Measurements from ENCODE around the gene CDH4.

DNA sequence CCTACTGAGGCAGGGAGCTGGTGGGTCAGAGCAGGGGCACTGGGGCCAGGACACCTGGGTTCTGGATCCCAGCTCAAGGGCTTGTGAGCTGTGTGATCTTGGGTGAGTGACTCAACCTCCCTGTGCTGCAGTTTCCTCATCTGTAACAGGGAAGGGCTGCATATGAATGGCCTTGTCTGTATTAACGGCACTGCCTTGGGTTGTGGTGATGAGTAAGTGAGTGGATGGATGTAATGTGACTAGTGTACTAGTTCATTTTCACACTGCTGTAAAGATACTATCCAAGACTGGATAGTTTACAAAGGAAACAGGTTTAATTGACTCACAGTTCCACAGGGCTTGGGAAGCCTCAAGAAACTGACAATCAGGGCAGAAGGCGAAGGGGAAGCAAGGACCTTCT, 580.1 kb downstream of the CDH4 start:
- TF ChIP-seq POLR2A (IDR thresholded peaks at IDR 0.05; ENCODE audit: low read length): no peak
- no peak for TF ChIP-seq GATA1 (IDR thresholded peaks at IDR 0.05; ENCODE audit: low read depth, low read length)
